ENCODE results near the gene NOC2L.

DNA sequence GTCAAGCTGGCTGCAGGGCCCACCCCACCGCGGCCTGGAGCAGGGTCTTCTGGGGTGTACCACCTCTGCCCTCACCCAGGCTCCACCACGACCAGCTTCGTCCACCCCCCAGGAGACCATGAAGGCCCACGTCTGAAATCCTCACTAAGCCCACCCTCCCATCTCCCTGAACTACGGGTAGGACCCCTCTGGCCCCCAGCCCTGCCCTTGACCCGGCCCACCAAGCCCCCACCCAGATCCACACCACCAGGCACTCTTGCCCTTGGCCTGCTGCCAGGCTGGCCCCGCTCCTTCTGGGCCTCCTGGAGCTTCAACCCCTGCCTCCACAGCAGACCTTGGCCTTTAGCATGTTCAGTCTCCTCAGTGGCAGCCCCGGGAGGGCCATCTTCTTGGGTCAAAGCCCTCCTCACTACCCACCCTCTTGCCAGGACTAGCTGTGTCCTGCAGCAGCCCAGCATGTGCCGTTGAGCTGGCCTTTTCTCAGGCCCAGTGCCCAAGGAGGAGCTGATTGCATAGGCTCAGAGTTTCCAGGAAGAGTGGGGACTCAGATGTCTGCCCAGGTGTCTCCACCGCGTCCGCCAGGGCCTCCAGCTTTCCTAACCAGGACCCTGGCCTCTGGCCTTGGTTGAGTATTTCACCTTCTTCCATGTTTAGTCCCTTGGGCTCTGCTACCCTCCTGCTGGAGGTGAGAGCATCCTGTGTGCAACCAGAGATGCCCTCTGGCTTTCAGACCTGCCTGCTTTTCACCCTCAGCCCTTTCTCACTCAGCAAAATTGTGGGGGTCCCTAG lies 53.1 kb downstream of the NOC2L start:
- no peak for TF ChIP-seq CTCF (conservative IDR thresholded peaks at IDR 0.05; ENCODE audit: low read length)
- no peak for TF ChIP-seq EZH2phosphoT487 (IDR thresholded peaks at IDR 0.05; ENCODE audit: borderline replicate concordance, low read depth, low read length)

Measured in OCI-LY7 (cell line).